ENCODE data around the gene C19orf81. TPM values are rescaled to one million over a fixed set of nuclear protein-coding genes. Genes with fewer than 3 reads are reported as not detected.

The C19orf81 gene
- polyA plus RNA-seq, 1 donor from 2014 or later, result 28.3 TPM

DNA sequence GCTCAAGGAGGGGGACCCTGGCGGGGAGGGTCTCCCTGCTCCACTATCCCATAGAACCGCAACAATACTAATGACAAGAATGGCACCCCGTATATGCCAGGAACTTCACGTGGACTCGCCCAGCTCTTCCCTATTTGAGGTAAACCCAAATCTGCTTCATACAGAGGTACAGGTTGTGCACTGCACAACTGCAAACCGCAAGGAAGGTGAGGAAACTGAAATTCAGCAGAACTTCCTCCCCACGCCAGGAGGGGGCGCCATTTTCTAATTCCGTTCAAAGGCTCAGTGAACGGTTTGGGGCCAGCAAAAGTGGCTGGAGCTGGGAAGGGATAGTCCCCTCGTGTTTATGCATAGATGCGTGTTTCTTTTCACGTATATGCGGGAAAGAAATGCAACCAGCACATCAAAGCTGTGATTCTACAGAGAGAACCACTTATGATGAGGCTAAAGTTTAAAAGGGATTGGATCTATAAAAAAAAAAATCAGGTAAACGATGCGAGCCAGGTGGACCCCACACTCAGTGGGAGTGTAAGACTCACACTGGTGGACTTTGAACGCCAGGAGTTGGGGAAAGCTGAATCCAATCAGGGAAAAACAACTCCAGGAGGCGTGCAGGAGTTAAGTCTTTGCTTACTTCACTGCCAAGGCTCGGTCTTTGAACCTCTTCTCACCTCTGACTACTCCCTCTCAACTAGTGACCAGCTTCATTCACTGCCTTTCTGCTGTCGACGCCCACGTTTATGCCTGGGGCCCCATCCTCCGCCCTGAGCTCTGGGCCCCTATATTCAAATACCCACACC is 20.3 kb downstream of the C19orf81 start:
- H3K4me3 ChIP-seq (ENCODE audit: low read length), result no peak overlapping the region
- no peaks in the 10 kb centered on the region for H4K20me1 ChIP-seq (ENCODE audit: insufficient read depth)
- peaks cover 14% of the 10 kb centered on the region for H3K27me3 ChIP-seq (ENCODE audit: insufficient read depth, low read depth, low read length)
- no peak overlapping the region for H2AFZ ChIP-seq (ENCODE audit: low read depth, low read length)
- H3K27ac ChIP-seq (ENCODE audit: low read length), result no peak overlapping the region
- no peaks in the 10 kb centered on the region for H3K79me2 ChIP-seq (replicated peaks; ENCODE audit: insufficient read depth, low read length)
- no peaks in the 10 kb centered on the region for H3K36me3 ChIP-seq (ENCODE audit: insufficient read depth, low read length)
- H3F3A ChIP-seq (ENCODE audit: insufficient read depth, low read length, poor library complexity, severe bottlenecking), result no peaks in the 10 kb centered on the region
- no peaks in the 10 kb centered on the region for H3K9me2 ChIP-seq (ENCODE audit: insufficient read depth, low read length)
- no peak overlapping the region for H3K4me2 ChIP-seq (ENCODE audit: low read length)
- no peaks in the 10 kb centered on the region for H3K9me3 ChIP-seq (ENCODE audit: low read length)
- TF ChIP-seq RAD21 (conservative IDR thresholded peaks at IDR 0.05), result peak; percentile 67
- no peak for TF ChIP-seq POLR2AphosphoS5 (IDR thresholded peaks at IDR 0.05)
- TF ChIP-seq EZH2 (IDR thresholded peaks at IDR 0.05; ENCODE audit: borderline replicate concordance, insufficient read depth, low read length, poor library complexity, severe bottlenecking), result no peak
- no peak for TF ChIP-seq MXI1 (conservative IDR thresholded peaks at IDR 0.05; ENCODE audit: poor library complexity, severe bottlenecking)
- TF ChIP-seq, protein P1, sequence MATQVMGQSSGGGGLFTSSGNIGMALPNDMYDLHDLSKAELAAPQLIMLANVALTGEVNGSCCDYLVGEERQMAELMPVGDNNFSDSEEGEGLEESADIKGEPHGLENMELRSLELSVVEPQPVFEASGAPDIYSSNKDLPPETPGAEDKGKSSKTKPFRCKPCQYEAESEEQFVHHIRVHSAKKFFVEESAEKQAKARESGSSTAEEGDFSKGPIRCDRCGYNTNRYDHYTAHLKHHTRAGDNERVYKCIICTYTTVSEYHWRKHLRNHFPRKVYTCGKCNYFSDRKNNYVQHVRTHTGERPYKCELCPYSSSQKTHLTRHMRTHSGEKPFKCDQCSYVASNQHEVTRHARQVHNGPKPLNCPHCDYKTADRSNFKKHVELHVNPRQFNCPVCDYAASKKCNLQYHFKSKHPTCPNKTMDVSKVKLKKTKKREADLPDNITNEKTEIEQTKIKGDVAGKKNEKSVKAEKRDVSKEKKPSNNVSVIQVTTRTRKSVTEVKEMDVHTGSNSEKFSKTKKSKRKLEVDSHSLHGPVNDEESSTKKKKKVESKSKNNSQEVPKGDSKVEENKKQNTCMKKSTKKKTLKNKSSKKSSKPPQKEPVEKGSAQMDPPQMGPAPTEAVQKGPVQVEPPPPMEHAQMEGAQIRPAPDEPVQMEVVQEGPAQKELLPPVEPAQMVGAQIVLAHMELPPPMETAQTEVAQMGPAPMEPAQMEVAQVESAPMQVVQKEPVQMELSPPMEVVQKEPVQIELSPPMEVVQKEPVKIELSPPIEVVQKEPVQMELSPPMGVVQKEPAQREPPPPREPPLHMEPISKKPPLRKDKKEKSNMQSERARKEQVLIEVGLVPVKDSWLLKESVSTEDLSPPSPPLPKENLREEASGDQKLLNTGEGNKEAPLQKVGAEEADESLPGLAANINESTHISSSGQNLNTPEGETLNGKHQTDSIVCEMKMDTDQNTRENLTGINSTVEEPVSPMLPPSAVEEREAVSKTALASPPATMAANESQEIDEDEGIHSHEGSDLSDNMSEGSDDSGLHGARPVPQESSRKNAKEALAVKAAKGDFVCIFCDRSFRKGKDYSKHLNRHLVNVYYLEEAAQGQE (IDR thresholded peaks at IDR 0.05; ENCODE audit: borderline replicate concordance), result no peak
- no peak for TF ChIP-seq TAF1 (IDR thresholded peaks at IDR 0.05; ENCODE audit: low read depth)
- TF ChIP-seq SMC3 (conservative IDR thresholded peaks at IDR 0.05; ENCODE audit: poor library complexity), result peak; percentile 76
- TF ChIP-seq, protein P2, sequence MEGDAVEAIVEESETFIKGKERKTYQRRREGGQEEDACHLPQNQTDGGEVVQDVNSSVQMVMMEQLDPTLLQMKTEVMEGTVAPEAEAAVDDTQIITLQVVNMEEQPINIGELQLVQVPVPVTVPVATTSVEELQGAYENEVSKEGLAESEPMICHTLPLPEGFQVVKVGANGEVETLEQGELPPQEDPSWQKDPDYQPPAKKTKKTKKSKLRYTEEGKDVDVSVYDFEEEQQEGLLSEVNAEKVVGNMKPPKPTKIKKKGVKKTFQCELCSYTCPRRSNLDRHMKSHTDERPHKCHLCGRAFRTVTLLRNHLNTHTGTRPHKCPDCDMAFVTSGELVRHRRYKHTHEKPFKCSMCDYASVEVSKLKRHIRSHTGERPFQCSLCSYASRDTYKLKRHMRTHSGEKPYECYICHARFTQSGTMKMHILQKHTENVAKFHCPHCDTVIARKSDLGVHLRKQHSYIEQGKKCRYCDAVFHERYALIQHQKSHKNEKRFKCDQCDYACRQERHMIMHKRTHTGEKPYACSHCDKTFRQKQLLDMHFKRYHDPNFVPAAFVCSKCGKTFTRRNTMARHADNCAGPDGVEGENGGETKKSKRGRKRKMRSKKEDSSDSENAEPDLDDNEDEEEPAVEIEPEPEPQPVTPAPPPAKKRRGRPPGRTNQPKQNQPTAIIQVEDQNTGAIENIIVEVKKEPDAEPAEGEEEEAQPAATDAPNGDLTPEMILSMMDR (IDR thresholded peaks at IDR 0.05; ENCODE audit: poor library complexity, severe bottlenecking), result peak; percentile 80
- no peak for TF ChIP-seq EP300 (conservative IDR thresholded peaks at IDR 0.05; ENCODE audit: poor library complexity, severe bottlenecking)
- no peak overlapping the region for H3K9ac ChIP-seq (ENCODE audit: low read length)

DNA sequence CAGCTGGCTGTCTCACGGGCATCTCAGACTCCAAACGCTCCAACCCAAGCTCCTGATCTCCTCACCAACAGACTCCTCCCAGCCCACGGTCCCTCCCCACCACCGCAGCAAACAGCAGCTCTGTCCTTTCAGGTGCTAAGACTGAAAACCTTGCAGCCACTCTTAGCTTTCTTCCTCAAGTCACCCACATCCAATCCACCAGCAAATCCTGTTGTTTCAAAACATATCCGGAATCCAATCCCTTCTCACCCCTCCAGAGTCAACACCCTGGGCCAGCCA is 20.8 kb downstream of the C19orf81 start:
- H4K20me1 ChIP-seq (ENCODE audit: insufficient read depth), result no peaks in the 10 kb centered on the region
- no peak overlapping the region for H2AFZ ChIP-seq (ENCODE audit: low read depth, low read length)
- H3F3A ChIP-seq (ENCODE audit: insufficient read depth, low read length, poor library complexity, severe bottlenecking), result no peaks in the 10 kb centered on the region
- H3K4me3 ChIP-seq (ENCODE audit: low read length), result no peak overlapping the region
- H3K27me3 ChIP-seq (ENCODE audit: insufficient read depth, low read depth, low read length), result peaks cover 14% of the 10 kb centered on the region
- no peak overlapping the region for H3K4me2 ChIP-seq (ENCODE audit: low read length)
- TF ChIP-seq SMC3 (conservative IDR thresholded peaks at IDR 0.05; ENCODE audit: poor library complexity) (no peak), EZH2 (IDR thresholded peaks at IDR 0.05; ENCODE audit: borderline replicate concordance, insufficient read depth, low read length, poor library complexity, severe bottlenecking) (no peak), TAF1 (IDR thresholded peaks at IDR 0.05; ENCODE audit: low read depth) (no peak), RAD21 (conservative IDR thresholded peaks at IDR 0.05) (no peak), MXI1 (conservative IDR thresholded peaks at IDR 0.05; ENCODE audit: poor library complexity, severe bottlenecking) (no peak), EP300 (conservative IDR thresholded peaks at IDR 0.05; ENCODE audit: poor library complexity, severe bottlenecking) (no peak), POLR2AphosphoS5 (IDR thresholded peaks at IDR 0.05) (no peak)
- TF ChIP-seq, protein P2 (IDR thresholded peaks at IDR 0.05; ENCODE audit: poor library complexity, severe bottlenecking), result no peak
- TF ChIP-seq, protein P1 (IDR thresholded peaks at IDR 0.05; ENCODE audit: borderline replicate concordance), result no peak
- no peaks in the 10 kb centered on the region for H3K36me3 ChIP-seq (ENCODE audit: insufficient read depth, low read length)
- no peaks in the 10 kb centered on the region for H3K9me2 ChIP-seq (ENCODE audit: insufficient read depth, low read length)
- H3K79me2 ChIP-seq (replicated peaks; ENCODE audit: insufficient read depth, low read length), result no peaks in the 10 kb centered on the region
- H3K9me3 ChIP-seq (ENCODE audit: low read length), result no peaks in the 10 kb centered on the region
- H3K27ac ChIP-seq (ENCODE audit: low read length), result no peak overlapping the region
- no peak overlapping the region for H3K9ac ChIP-seq (ENCODE audit: low read length)
